MCF 10A (cell line): ENCODE results near the gene NFE2L1. TPM values are rescaled to one million over a fixed set of nuclear protein-coding genes. Genes with fewer than 3 reads are reported as not detected.

Experiments used
- BruUV-seq: library from RNA; stranded (reverse); fragments of 400-500 nt; replicated peaks from 2 replicates; lab custom pipeline; 2021; lab: Mats Ljungman, UMichigan
- CTCF ChIA-PET: fragments of 300-600 bp; sonication (Branson Sonifier 250); formaldehyde crosslinking; extraction: SDS; loops from one replicate; lab custom pipeline; 2021; ENCODE audit warnings: antibody characterized with exemption, inconsistent platforms; lab: Yijun Ruan, JAX
- POLR2A ChIA-PET: fragments of 300-600, 350-650 bp; sonication (Branson Sonifier 250); formaldehyde crosslinking; extraction: SDS; loops from one replicate; lab custom pipeline; 2020; ENCODE audit warnings: antibody characterized with exemption, inconsistent platforms; lab: Yijun Ruan, JAX
- DNase-seq: peaks from one replicate; pipeline ENCODE4 v3.0.0-alpha.2; 2018; ENCODE audit not compliant: unreplicated experiment
- H3K27ac Mint-ChIP-seq: one replicate; pipeline ENCODE4 v1.8.0; 2022; ENCODE audit warnings: mild to moderate bottlenecking, low read depth, mixed read lengths; ENCODE audit not compliant: unreplicated experiment
- H3K27me3 Mint-ChIP-seq: one replicate; pipeline ENCODE4 v1.8.0; 2022; ENCODE audit warnings: mixed read lengths; ENCODE audit not compliant: insufficient read depth, unreplicated experiment
- H3K36me3 Mint-ChIP-seq: one replicate; pipeline ENCODE4 v1.8.0; 2022; ENCODE audit warnings: mild to moderate bottlenecking, moderate library complexity, mixed read lengths; ENCODE audit not compliant: insufficient read depth, unreplicated experiment
- H3K4me1 Mint-ChIP-seq: one replicate; pipeline ENCODE4 v1.8.0; 2022; ENCODE audit warnings: mixed read lengths; ENCODE audit not compliant: insufficient read depth, unreplicated experiment
- H3K4me3 Mint-ChIP-seq: one replicate; pipeline ENCODE4 v1.8.0; 2022; ENCODE audit warnings: mild to moderate bottlenecking, moderate library complexity, mixed read lengths; ENCODE audit not compliant: unreplicated experiment
- H3K9me3 Mint-ChIP-seq: one replicate; pipeline ENCODE4 v1.8.0; 2022; ENCODE audit warnings: mixed read lengths; ENCODE audit not compliant: unreplicated experiment
- CTCF ChIP-seq: fragments of 200-600 bp; IDR thresholded peaks from one replicate; pipeline ENCODE4 v1.8.0; 2022; ENCODE audit warnings: antibody characterized with exemption, mild to moderate bottlenecking; ENCODE audit not compliant: unreplicated experiment
- intact Hi-C: fragments of 100-400 bp; cut with micrococcal nuclease; formaldehyde crosslinking; loops from 2 replicates; pipeline ENCODE4 v1.14.1; 2022
- total RNA-seq: library from RNA; stranded (reverse); gene quantifications from 2 replicates; pipeline ENCODE4 v1.2.3, GENCODE V29; 2022

NFE2L1 gene
- total RNA-seq, 1 experiment from 2014 or later = 235 TPM

- TF ChIP-seq CTCF = no peak
- peak overlapping the region; percentile 91 for H3K4me3 Mint-ChIP-seq
- DNase-seq = peak; percentile 88
Observed at GRCh38 chr17:48051706-48052486, 3.7 kb downstream of the NFE2L1 start.

DNA sequence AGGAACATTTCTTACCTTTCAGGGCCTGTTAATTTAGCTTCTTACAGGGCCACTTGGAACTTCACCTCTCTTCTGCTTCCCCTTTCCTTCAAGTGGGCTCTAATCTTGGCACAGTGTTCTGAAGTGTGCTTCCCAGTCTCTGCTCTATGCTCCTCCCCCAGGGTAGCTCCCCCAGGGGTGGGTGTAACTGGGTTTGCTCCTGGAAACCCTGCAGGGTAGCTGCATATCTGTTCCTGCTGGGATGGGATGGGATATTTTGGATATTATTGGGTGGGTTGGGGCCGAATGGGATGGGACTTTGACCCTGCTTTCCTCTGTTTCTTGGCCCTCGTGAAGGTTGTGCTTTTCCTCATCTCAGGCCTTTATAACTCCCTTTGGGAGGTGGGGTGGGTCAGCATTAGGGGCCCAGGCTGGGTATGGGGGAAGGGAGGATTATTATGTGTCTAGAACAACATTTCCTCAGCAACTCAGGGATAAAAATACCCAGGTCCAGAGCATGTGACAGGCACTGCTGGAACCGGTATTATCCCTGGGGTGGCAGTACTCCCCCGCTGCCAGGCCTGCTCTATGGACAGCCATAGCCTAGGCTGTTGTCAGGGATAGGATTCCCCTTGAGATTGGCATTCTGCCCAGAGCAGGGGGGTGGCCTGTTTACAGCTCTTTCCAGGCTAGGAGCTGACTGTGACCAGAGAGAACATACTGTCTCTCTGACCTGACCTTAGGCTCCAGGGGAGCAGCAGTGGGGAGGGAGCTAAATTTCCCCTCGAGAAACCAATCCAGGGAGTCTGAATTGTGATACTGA lies 5.0 kb downstream of the NFE2L1 start:
- H3K4me1 Mint-ChIP-seq = peaks cover 61% of the 10 kb centered on the region
- peak overlapping the region; percentile 91 for H3K4me3 Mint-ChIP-seq
- H3K9me3 Mint-ChIP-seq = no peaks in the 10 kb centered on the region
- peak; percentile 57 for DNase-seq
- ChIA-PET POLR2A (interaction anchor here (0.7 to 17.1 kb wide), 9 partner anchors 9 to 55 kb away, joined by 3 to 353 read pairs (median 11); partner anchors contain the start of gene SNX11), CTCF (interaction anchor here (0.7 to 2.3 kb wide), 5 partner anchors 12 to 39 kb away, joined by 3 to 22 read pairs (median 4); no protein-coding TSS in a partner anchor)
- TF ChIP-seq CTCF = no peak
- H3K27me3 Mint-ChIP-seq = no peaks in the 10 kb centered on the region
- no TSS peak for BruUV-seq
- peaks cover 79% of the 10 kb centered on the region for H3K36me3 Mint-ChIP-seq
- peak overlapping the region; percentile 100 for H3K27ac Mint-ChIP-seq
- intact Hi-C loops = no loop called here

More at GRCh38 chr17:48051706-48052486, 3.7 kb downstream of the NFE2L1 start:
- Mint-ChIP-seq H3K4me1 (peaks cover 60% of the 10 kb centered on the region), H3K27me3 (no peaks in the 10 kb centered on the region), H3K36me3 (peaks cover 72% of the 10 kb centered on the region), H3K27ac (peak overlapping the region; percentile 100), H3K9me3 (no peaks in the 10 kb centered on the region)
- ChIA-PET POLR2A (interaction anchor here (0.5 to 17.1 kb wide), 16 partner anchors 8 to 1461 kb away, joined by 3 to 353 read pairs (median 6); partner anchors contain the start of genes HOXB9, PRR15L and SNX11), CTCF (interaction anchor here (0.5 to 2.3 kb wide), 6 partner anchors 9 to 70 kb away, joined by 3 to 22 read pairs (median 4); no protein-coding TSS in a partner anchor)
- intact Hi-C loops = no loop called here
- BruUV-seq = no TSS peak

GRCh38 chr17:48053758-48054237 lies 5.6 kb downstream of the NFE2L1 start:
- ChIA-PET POLR2A (interaction anchor here (0.7 to 17.1 kb wide), 9 partner anchors 8 to 54 kb away, joined by 3 to 353 read pairs (median 9); partner anchors contain the start of gene SNX11), CTCF (interaction anchor here (0.7 to 2.3 kb wide), 5 partner anchors 11 to 38 kb away, joined by 3 to 22 read pairs (median 3); no protein-coding TSS in a partner anchor)
- no TSS peak for BruUV-seq
- no peaks in the 10 kb centered on the region for H3K9me3 Mint-ChIP-seq
- TF ChIP-seq CTCF = no peak
- H3K27ac Mint-ChIP-seq = peak overlapping the region; percentile 31
- intact Hi-C loops = loop anchor here (2.0 kb wide), 1 partner anchor 47 kb away; the partner anchor contains the start of gene CBX1
- no peak for DNase-seq
- H3K4me1 Mint-ChIP-seq = peaks cover 65% of the 10 kb centered on the region
- peaks cover 82% of the 10 kb centered on the region for H3K36me3 Mint-ChIP-seq
- no peaks in the 10 kb centered on the region for H3K27me3 Mint-ChIP-seq
- peak overlapping the region; percentile 91 for H3K4me3 Mint-ChIP-seq
